ENCODE data around the gene EDC3.

Gene EDC3

GRCh38 chr15:74584204-74584603, 111.6 kb downstream of the EDC3 start:
- DNase-seq (ENCODE audit: low spot score) = no peak

Data from hematopoietic multipotent progenitor cell treated with erythropoietin and hydrocortisone succinate and interleukin-3 and kit ligand, for 17 days (in vitro differentiated cells).